Breast epithelium (tissue), 4 donors: ENCODE data around the gene CALHM6. TPM values are rescaled to one million over a fixed set of nuclear protein-coding genes. Genes with fewer than 3 reads are reported as not detected.

Experiments
- DNase-seq, 2 donors: peaks; one replicate each; pipeline ENCODE4 v3.0.0-alpha.2; 2019; ENCODE audit warnings: low spot score in 2 of 2
- H3K27ac ChIP-seq, 2 donors: fragments of 200-600 bp; sonication (generic) in 1 of 2; one replicate each; pipeline ENCODE4 v1.5.1; 2016 to 2019; ENCODE audit warnings: mild to moderate bottlenecking in 1 of 2
- H3K27me3 ChIP-seq, 2 donors: fragments of 200-600 bp; sonication (generic) in 1 of 2; one replicate each; pipeline versions ENCODE4 v1.5.1 to v1.6.0; 2017 to 2019; ENCODE audit warnings: control low read depth in 1 of 2, mild to moderate bottlenecking in 1 of 2
- H3K36me3 ChIP-seq: fragments of 200-600 bp; one replicate; pipeline ENCODE4 v1.5.1; 2019
- H3K4me1 ChIP-seq, 2 donors: fragments of 200-600 bp; sonication (generic); one replicate each; pipeline ENCODE4 v1.5.1; 2016 to 2019; ENCODE audit warnings: control low read depth in 1 of 2
- H3K4me3 ChIP-seq, 3 donors: fragments of 200-600 bp; sonication (generic); 1 replicate in 2 of 3; 2 replicates in 1 of 3; pipeline ENCODE4 v1.5.1; 2016 to 2019; ENCODE audit warnings: mild to moderate bottlenecking in 3 of 3, moderate library complexity in 2 of 3
- H3K9me3 ChIP-seq, 2 donors: fragments of 200-600 bp; sonication (generic) in 1 of 2; one replicate each; pipeline ENCODE4 v1.5.1; 2016 to 2019; ENCODE audit warnings: control low read depth in 1 of 2
- POLR2A ChIP-seq: fragments of 450-650 bp; IDR thresholded peaks from one replicate; pipeline ENCODE4 v1.6.1; 2016; ENCODE audit warnings: antibody characterized with exemption, mild to moderate bottlenecking, moderate library complexity
- POLR2AphosphoS5 ChIP-seq, 3 donors: sonication (generic); formaldehyde crosslinking; IDR thresholded peaks; one replicate each; pipeline ENCODE4 v1.6.1; 2017; ENCODE audit warnings: antibody characterized with exemption in 3 of 3
- intact Hi-C: fragments of 100-400 bp; cut with DNase I; formaldehyde crosslinking; loops from one replicate; pipeline ENCODE4 v1.15.1; 2023; ENCODE audit warnings: low total_unique reads
- total RNA-seq, 3 donors: library from RNA; depleted of rRNA; stranded (reverse); fragments of >200 nt; gene quantifications; one replicate each; pipeline ENCODE4 v1.1.0, GENCODE V29; 2016
- TF ChIP-seq, protein P1 (sequence below), 3 donors: fragments of 450-650 bp; IDR thresholded peaks; one replicate each; pipeline ENCODE4 v1.5.1; 2016 to 2017; ENCODE audit warnings: antibody characterized with exemption in 3 of 3, mild to moderate bottlenecking in 3 of 3, moderate library complexity in 3 of 3

The CALHM6 gene
- total RNA-seq, 3 donors from 2014 or later: 2.3 to 9.1 (median 8.3) TPM

DNA sequence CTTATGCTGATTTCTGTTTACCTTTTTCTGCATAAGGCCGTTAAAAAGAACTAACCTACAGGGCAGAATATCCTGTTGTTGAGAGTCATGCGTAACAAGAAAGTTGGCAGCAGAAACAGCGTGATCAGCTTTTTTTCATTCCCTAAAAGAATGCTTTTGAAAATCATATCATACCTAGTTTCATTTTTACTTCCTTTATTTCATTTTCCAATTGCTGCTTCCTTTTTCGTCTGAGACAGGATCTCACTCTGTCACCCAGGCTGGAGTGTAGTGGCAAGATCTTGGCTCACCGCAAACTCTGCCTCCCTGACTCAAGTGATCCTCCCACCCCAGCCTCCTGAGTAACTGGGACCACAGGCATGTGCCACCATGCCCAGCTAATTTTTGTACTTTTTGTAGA, 4.1 kb downstream of the CALHM6 start:
- no peaks in the 10 kb centered on the region for H3K9me3 ChIP-seq
- no peak for DNase-seq
- TF ChIP-seq, protein P1, sequence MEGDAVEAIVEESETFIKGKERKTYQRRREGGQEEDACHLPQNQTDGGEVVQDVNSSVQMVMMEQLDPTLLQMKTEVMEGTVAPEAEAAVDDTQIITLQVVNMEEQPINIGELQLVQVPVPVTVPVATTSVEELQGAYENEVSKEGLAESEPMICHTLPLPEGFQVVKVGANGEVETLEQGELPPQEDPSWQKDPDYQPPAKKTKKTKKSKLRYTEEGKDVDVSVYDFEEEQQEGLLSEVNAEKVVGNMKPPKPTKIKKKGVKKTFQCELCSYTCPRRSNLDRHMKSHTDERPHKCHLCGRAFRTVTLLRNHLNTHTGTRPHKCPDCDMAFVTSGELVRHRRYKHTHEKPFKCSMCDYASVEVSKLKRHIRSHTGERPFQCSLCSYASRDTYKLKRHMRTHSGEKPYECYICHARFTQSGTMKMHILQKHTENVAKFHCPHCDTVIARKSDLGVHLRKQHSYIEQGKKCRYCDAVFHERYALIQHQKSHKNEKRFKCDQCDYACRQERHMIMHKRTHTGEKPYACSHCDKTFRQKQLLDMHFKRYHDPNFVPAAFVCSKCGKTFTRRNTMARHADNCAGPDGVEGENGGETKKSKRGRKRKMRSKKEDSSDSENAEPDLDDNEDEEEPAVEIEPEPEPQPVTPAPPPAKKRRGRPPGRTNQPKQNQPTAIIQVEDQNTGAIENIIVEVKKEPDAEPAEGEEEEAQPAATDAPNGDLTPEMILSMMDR (IDR thresholded peaks at IDR 0.05): no peak
- TF ChIP-seq POLR2A: no peak
- TF ChIP-seq POLR2AphosphoS5 (IDR thresholded peaks at IDR 0.05): no peak
- no peak overlapping the region for H3K27ac ChIP-seq
- no peaks in the 10 kb centered on the region for H3K4me1 ChIP-seq
- no peak overlapping the region for H3K4me3 ChIP-seq
- H3K36me3 ChIP-seq: no peaks in the 10 kb centered on the region
- peaks cover 0 to 7% of the 10 kb centered on the region in 2 donors for H3K27me3 ChIP-seq
- intact Hi-C loops: no loop called here

DNA sequence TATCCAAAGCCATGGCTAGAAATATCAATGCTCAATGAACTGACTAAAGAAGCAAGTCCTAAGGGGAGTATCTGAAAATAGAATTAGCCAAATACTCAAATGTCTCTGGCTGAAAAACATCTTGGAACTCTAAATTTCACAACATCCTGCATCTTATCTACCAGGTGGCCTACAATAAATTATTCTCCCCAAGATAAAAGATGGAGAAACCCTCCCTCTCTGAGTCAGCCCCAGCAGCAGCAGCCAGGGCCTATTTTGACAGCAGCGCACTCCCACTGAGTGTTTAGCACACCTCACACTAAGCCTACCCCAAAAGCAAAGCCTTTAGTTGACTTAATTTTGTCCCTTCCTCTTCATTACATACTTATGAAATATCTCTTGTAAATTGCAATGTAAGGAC, 5.9 kb downstream of the CALHM6 start:
- intact Hi-C loops: no loop called here
- no peaks in the 10 kb centered on the region for H3K9me3 ChIP-seq
- no peaks in the 10 kb centered on the region for H3K36me3 ChIP-seq
- H3K27ac ChIP-seq: no peak overlapping the region
- TF ChIP-seq POLR2AphosphoS5 (IDR thresholded peaks at IDR 0.05): no peak
- H3K27me3 ChIP-seq: peaks cover 0 to 7% of the 10 kb centered on the region in 2 donors
- no peak overlapping the region for H3K4me3 ChIP-seq
- DNase-seq: no peak
- H3K4me1 ChIP-seq: no peaks in the 10 kb centered on the region

DNA sequence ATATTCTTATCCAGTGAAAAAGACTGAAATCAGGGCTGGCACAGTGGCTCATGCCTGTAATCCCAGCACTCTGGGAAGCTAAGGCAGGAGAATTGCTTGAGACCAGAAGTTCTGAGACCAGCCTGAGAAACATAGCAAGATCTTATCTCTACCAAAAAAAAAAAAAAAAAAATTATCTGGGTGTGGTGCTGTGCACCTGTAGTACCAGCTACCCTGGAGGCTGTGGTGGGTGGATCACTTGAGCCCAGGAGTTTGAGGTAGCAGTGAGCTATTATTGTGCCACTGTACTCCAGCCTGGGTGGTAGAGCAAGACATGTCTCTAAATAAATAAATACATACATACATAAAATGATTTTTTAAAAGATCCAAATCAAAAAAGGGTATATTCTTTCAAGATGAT, 6.3 kb downstream of the CALHM6 start:
- no peaks in the 10 kb centered on the region for H3K9me3 ChIP-seq
- H3K27ac ChIP-seq: no peak overlapping the region
- intact Hi-C loops: no loop called here

DNA sequence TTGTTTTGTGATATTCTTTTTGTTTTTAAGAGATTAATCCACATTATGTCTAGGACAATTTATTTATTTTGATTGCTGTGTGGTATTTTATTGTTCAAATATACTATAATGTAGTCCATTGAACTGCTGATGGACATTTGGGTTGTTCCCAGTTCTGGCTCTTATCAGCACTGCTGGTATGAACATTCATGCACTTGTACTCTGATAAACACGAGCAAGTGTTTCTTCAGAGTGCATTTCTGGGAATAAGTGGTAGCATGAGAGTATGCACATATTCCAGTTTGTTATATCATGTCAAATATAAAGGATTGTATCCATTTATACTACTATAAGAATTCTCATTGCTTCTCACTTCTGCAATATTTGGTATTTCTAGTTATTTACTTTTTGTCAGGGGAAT, 7.1 kb downstream of the CALHM6 start:
- TF ChIP-seq, protein P1 (IDR thresholded peaks at IDR 0.05): no peak
- TF ChIP-seq POLR2AphosphoS5 (IDR thresholded peaks at IDR 0.05) (no peak), POLR2A (no peak)
- no peaks in the 10 kb centered on the region for H3K36me3 ChIP-seq
- no peak overlapping the region for H3K27ac ChIP-seq
- H3K9me3 ChIP-seq: no peaks in the 10 kb centered on the region
- H3K27me3 ChIP-seq: no peaks in the 10 kb centered on the region
- intact Hi-C loops: no loop called here
- DNase-seq: no peak
- no peak overlapping the region for H3K4me3 ChIP-seq
- H3K4me1 ChIP-seq: no peaks in the 10 kb centered on the region

More for the DNA sequence above, 6.3 kb downstream of the CALHM6 start:
- Histone ChIP-seq H3K4me3 (no peak overlapping the region), H3K4me1 (no peaks in the 10 kb centered on the region), H3K27me3 (peaks cover 0 to 4% of the 10 kb centered on the region in 2 donors), H3K36me3 (no peaks in the 10 kb centered on the region)
- DNase-seq: no peak
- TF ChIP-seq, protein P1 (IDR thresholded peaks at IDR 0.05): no peak
- TF ChIP-seq POLR2AphosphoS5 (IDR thresholded peaks at IDR 0.05) (no peak), POLR2A (no peak)

DNA sequence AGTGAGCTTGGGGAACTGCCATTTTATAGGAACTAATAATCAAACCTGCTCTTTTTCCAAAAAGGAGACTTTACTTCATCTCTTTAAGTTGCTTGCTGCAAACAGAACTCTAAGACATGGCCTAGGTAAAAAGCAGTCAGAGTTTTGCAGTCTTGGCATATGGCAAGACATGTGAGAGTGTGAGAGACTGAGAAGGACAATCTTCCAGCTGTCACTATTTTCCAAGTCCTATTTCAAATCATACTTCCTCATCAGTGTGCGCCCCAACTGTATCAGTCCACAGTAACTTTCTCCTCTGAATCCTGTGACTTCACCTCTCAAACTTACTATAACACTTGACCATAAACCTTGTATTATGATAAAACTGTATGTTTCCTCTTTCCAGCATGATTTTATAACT, 10.4 kb downstream of the CALHM6 start:
- Histone ChIP-seq H3K36me3 (no peaks in the 10 kb centered on the region), H3K27ac (no peak overlapping the region), H3K27me3 (no peaks in the 10 kb centered on the region), H3K4me1 (no peaks in the 10 kb centered on the region), H3K4me3 (no peak overlapping the region), H3K9me3 (no peaks in the 10 kb centered on the region)
- DNase-seq: no peak
- intact Hi-C loops: no loop called here
- no peak for TF ChIP-seq POLR2A
- TF ChIP-seq POLR2AphosphoS5 (IDR thresholded peaks at IDR 0.05): no peak
- TF ChIP-seq, protein P1 (IDR thresholded peaks at IDR 0.05): no peak

DNA sequence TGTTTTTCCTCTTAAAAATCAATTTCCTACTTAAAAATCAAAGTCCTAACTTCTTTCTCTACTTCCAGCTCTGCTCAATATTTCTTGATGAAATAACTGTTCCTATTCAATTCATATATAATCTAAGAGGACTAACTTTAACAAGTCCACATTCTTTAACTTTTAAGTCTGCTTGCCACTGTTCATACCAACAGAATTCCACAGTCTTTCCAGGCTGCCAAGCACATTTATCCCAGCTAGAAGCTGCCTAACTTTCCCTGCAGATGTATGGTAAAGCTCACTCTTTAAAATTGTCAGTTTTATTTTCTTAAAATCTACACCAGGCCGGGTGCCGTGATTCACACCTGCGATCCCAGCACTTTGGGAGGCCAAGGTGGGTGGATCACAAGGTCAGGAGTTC, 11.5 kb downstream of the CALHM6 start:
- intact Hi-C loops: no loop called here
- H3K4me3 ChIP-seq: no peak overlapping the region
- no peaks in the 10 kb centered on the region for H3K9me3 ChIP-seq
- TF ChIP-seq POLR2A (no peak), POLR2AphosphoS5 (IDR thresholded peaks at IDR 0.05) (no peak)
- TF ChIP-seq, protein P1 (IDR thresholded peaks at IDR 0.05): no peak
- DNase-seq: no peak
- no peaks in the 10 kb centered on the region for H3K27me3 ChIP-seq
- H3K4me1 ChIP-seq: no peaks in the 10 kb centered on the region
- H3K27ac ChIP-seq: no peak overlapping the region
- no peaks in the 10 kb centered on the region for H3K36me3 ChIP-seq
